GM18502 (cell line): ENCODE results near the gene OR5K4.
"Not testable (repeated sequence)": the region's sequence is repeated elsewhere in the genome, so short reads cannot be mapped to it uniquely, and the experiment has no call there.

Experiments
- ATAC-seq: cut with Tn5 transposase; IDR thresholded peaks from one replicate; pipeline ENCODE4 v1.9.1; 2021; ENCODE audit warnings: mild to moderate bottlenecking; ENCODE audit not compliant: unreplicated experiment, poor library complexity

Gene OR5K4

DNA sequence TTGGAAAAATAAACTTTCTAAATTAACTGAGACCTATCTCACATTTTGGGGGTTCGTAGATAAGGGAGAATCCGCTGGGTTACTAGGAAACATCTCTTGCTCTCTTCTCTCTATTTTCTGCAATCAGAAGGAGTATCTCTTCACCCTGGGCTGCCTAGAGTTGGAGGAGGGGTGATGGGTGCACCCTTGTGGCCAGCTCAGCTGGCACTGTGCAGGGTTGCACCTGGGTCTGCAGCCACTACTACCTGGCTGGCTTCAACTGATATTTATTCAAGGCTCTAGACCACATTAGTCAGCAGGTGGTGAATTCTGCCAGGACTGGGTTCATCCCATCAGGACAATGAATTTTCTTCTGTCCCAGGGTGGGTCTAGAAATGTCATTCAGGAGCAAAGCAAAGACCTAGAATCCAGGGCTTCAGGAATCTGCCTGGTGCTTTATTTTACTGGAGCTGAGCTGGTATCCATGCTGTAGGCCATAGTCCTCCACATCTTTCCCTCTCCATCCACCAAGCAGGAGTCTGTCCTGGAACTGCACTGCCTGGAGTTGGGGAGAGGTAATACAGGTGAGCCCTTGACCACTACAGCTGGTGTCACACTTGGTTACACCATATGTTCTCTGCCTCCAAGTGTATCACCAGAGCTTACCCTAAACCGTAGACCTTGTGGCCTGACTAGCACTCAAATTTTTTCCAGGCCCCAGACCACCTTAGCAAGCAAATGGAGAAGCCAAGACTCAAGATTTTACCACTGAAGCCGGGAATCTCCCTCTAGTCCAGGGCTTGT, 14.0 kb downstream of the OR5K4 start:
- no peak for ATAC-seq

DNA sequence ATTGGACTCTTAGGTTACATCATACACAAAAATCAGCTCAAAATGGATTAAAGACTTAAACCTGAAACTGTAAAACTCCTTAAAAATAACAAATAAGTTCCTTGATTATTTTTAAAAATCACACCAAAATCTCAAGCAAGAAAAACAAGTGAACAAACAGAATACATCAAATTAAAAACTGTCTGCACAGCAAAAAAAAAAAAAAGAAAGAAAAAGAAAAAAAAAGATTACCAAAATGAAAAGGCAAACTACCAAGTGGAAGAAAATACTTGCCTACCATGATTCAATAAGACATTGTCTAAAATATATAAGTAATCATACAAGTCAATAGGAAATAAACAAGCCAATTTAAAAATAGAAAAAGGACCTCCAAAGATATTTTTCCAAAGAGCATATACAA, 17.5 kb downstream of the OR5K4 start:
- ATAC-seq: no peak

GRCh38 chr3:98371853-98372252, 18.2 kb downstream of the OR5K4 start:
- no peak for ATAC-seq

DNA sequence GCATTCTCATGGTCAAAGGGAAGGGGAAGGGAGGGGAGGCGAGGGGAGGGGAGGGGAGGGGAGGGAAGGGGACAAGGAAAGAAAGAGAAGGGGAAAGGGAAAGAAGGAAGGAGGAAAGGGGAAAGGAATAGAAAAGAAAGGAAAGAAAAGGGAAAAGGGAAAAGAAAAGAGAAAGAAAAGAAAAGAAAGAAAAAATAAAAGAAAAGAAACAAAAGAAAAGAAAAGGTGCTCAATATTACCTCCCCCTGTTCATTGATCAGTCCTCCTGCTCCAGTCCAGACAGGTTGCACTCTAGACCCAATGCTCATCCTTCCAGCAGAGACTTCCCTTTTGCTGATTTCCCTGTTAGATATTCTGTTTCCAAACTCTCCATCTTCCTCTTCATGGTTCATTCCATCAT, 18.8 kb downstream of the OR5K4 start:
- ATAC-seq: no peak

GRCh38 chr3:98376631-98377030, 23.0 kb downstream of the OR5K4 start:
- no peak for ATAC-seq

GRCh38 chr3:98388147-98388546, 34.5 kb downstream of the OR5K4 start:
- no peak for ATAC-seq

- no peak for ATAC-seq
Measured at GRCh38 chr3:98390366-98390765, 36.7 kb downstream of the OR5K4 start, which contains the start of gene OR5K3. OR5K3 (plus strand) TSS chr3:98390666; CDS start chr3:98390666, 0 bp downstream.

DNA sequence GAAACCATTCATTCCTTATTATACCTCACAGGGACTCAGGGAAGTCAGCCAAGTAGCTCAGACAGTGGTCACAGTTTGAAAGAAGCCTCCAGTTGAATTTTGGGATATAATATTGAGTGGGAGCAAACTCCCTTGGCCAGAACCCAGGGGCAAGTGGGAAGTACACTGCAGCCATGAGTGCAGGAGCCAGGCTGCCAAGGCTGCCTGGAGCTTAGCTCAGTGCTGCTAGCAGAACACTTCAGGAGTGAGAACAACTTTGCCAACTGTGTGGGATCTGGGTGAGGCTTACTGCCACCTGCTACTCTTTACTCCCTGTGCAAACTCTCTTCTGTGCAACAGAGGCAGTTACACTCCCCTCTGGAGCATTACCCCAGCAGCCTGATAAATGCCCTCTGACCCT, 41.4 kb downstream of the OR5K4 start:
- no peak for ATAC-seq

GRCh38 chr3:98396482-98396881, 42.8 kb downstream of the OR5K4 start:
- ATAC-seq: not testable (repeated sequence)

- ATAC-seq: no peak
Measured at GRCh38 chr3:98398513-98398912, 44.9 kb downstream of the OR5K4 start.

DNA sequence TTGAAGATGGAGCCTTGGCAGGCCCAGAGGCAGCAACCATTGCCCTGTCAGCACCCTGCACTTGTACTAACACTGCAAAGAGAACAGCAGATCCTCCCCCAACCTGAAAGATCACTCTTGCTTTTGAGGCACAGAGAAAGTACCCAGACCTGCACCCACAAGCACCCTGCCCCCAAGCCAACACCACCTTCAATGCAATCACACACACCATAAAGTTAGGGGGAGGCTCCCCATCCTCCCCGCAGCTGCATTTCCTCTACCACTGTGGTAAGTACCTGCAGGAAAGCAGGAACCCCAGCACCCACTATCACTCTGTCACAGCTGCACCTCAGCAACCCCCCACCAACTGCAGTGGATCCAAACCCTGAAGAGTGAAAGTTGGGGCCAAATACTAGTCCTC, 48.9 kb downstream of the OR5K4 start:
- no peak for ATAC-seq

DNA sequence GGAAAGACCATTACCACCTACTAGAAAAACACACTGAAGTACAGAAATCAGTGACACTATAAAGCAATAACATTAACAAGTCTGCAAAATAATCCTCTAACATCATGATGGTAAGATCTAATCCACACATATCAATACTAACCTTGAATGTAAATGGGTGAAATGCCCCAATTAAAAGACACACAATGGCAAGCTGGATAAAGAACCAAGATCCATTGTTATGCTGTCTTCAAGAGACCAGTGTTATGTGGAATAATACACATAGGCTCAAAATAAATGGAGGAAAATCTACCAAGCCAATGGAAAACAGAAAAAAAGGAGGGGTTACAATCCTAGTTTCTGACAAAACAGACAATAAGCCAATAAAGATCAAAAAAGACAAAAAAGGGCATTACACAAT, 50.4 kb downstream of the OR5K4 start:
- ATAC-seq: no peak
